BE2C (cell line): ENCODE measurements around the gene RGS16.

Experiments
- DNase-seq: peaks from one replicate; pipeline ENCODE4 v3.0.0-alpha.2; 2020
- H3K27me3 ChIP-seq: fragments of 250-450 bp; sonication (Bioruptor Pico); 2 replicates; pipeline ENCODE4 v1.5.1; 2020; ENCODE audit warnings: mild to moderate bottlenecking
- H3K36me3 ChIP-seq: fragments of 250-450 bp; sonication (Bioruptor Pico); 2 replicates; pipeline ENCODE4 v1.5.1; 2020; ENCODE audit warnings: mild to moderate bottlenecking
- H3K4me1 ChIP-seq: fragments of 250-450 bp; sonication (Bioruptor Pico); 2 replicates; pipeline ENCODE4 v1.5.1; 2020
- H3K4me3 ChIP-seq: 2 replicates; pipeline ENCODE4 v1.5.1; 2011; ENCODE audit warnings: low read depth, low read length
- H3K9me3 ChIP-seq: fragments of 250-450 bp; sonication (Bioruptor Pico); 2 replicates; pipeline ENCODE4 v1.5.1; 2020
- CTCF ChIP-seq: IDR thresholded peaks from 2 replicates; pipeline ENCODE4 v1.5.1; 2012; ENCODE audit warnings: mild to moderate bottlenecking, low read depth, low read length

The RGS16 gene

GRCh38 chr1:182570611-182570970 is 33.6 kb downstream of the RGS16 start:
- no peak for TF ChIP-seq CTCF
- no peaks in the 10 kb centered on the region for H3K36me3 ChIP-seq
- H3K9me3 ChIP-seq, result no peaks in the 10 kb centered on the region
- DNase-seq, result no peak
- no peaks in the 10 kb centered on the region for H3K4me1 ChIP-seq
- peaks cover 10% of the 10 kb centered on the region for H3K27me3 ChIP-seq
- no peak overlapping the region for H3K4me3 ChIP-seq

- no peak for DNase-seq
- no peaks in the 10 kb centered on the region for H3K9me3 ChIP-seq
- peaks cover 15% of the 10 kb centered on the region for H3K27me3 ChIP-seq
- no peaks in the 10 kb centered on the region for H3K36me3 ChIP-seq
- no peak overlapping the region for H3K4me3 ChIP-seq
- H3K4me1 ChIP-seq, result no peaks in the 10 kb centered on the region
- TF ChIP-seq CTCF, result no peak
Observed at GRCh38 chr1:182569939-182570610, 34.1 kb downstream of the RGS16 start.

- no peak for TF ChIP-seq CTCF
- Histone ChIP-seq H3K4me1 (no peaks in the 10 kb centered on the region), H3K4me3 (no peak overlapping the region)
Observed at GRCh38 chr1:182568647-182569284, 35.4 kb downstream of the RGS16 start.

GRCh38 chr1:182567629-182568028 is 36.6 kb downstream of the RGS16 start:
- no peak for DNase-seq
- Histone ChIP-seq H3K4me1 (no peaks in the 10 kb centered on the region), H3K27me3 (peaks cover 15% of the 10 kb centered on the region), H3K36me3 (no peaks in the 10 kb centered on the region), H3K9me3 (no peaks in the 10 kb centered on the region), H3K4me3 (no peak overlapping the region)
- no peak for TF ChIP-seq CTCF

More at GRCh38 chr1:182568647-182569284, 35.4 kb downstream of the RGS16 start:
- H3K9me3 ChIP-seq, result no peaks in the 10 kb centered on the region
- H3K27me3 ChIP-seq, result peaks cover 15% of the 10 kb centered on the region
- no peaks in the 10 kb centered on the region for H3K36me3 ChIP-seq
- DNase-seq, result no peak

GRCh38 chr1:182565537-182565936 is 38.7 kb downstream of the RGS16 start:
- Histone ChIP-seq H3K27me3 (peaks cover 15% of the 10 kb centered on the region), H3K36me3 (no peaks in the 10 kb centered on the region), H3K4me1 (no peaks in the 10 kb centered on the region), H3K9me3 (no peaks in the 10 kb centered on the region), H3K4me3 (no peak overlapping the region)
- TF ChIP-seq CTCF, result no peak
- DNase-seq, result no peak

GRCh38 chr1:182564406-182565004 is 39.7 kb downstream of the RGS16 start:
- H3K36me3 ChIP-seq, result no peaks in the 10 kb centered on the region
- no peaks in the 10 kb centered on the region for H3K9me3 ChIP-seq
- DNase-seq, result no peak
- H3K27me3 ChIP-seq, result peaks cover 15% of the 10 kb centered on the region
- no peak for TF ChIP-seq CTCF
- no peaks in the 10 kb centered on the region for H3K4me1 ChIP-seq
- H3K4me3 ChIP-seq, result no peak overlapping the region
